Amniotic epithelial cell (primary cell): ENCODE measurements around the gene MCM10.

Experiments
- DNase-seq: peaks from one replicate; pipeline ENCODE4 v3.0.0-alpha.2; 2010; ENCODE audit warnings: low read depth

MCM10 gene

DNA sequence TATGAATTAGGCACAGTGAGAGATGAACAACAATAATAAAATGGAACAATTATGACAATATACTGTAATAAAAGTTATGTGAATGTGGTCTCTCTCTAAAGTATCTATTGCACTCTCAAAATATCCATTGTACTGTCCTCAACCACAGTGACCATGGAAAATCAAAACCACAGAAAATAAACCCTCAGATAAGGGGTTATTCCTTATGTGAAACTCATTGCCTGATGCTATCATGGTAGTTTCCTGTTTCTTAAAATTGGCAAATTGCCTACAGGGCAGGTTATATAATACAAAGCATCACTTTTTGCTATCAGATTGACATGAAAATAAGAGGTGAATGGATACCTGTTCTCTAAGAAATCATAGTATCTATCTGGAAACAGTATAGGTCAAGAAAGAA, 3.8 kb downstream of the MCM10 start:
- DNase-seq, result peak; percentile 24

DNA sequence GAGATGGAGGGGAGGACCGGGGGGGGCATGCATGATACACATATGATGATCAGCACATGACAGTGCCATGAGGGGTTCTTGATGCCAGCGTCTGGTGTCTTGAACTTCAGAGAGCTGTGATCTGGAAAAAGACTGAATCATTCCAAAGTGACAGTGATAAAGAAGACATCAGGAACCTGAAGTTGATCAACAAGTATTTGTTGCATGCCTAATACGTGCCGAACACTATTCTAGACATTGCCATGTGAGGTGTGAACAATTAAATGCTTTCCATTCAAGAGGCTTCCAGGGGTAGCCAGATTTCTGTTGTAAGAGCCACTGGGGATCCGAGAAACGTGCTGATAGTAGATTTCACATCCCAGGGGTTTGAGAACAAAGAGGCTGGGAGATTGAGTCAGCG, 6.2 kb downstream of the MCM10 start:
- no peak for DNase-seq

DNA sequence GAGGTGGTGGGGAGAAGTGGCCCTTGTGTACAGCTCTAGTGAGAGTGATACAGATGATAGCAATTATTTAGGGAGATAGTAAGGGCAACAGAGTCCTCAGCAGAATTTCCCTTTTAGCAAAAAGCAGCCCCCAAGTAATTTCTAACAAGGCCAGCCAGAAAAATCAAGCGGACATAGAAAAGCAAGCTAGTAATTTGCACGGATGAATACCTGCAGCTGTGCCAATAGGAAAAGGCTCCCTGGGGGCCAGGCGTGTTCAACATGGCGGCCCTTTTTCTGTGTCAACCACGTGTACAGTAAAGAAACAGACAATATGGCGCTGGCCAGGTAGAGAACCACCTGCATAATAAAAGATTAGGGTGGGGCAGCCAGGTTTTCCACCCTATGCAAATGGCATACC, 7.4 kb downstream of the MCM10 start:
- no peak for DNase-seq

DNA sequence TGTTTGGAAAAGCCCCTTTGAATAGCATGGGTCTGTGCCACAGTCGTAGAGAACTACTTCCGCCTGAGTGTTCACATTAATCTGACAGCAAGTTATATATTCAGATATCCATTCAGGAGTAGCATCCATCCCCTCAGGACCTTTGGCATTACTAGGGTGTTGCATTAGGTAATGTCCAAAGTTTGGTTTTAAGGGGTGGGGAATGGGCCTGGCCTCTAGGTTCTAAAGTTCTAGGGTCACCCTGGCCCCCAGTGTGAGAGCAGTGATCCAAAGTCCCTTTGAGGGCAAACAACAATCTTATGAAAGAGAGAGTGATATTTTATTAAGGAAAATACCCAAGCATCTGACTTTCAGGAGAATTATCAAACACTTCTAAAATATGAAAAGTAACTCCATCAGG, 12.3 kb downstream of the MCM10 start:
- DNase-seq, result no peak

DNA sequence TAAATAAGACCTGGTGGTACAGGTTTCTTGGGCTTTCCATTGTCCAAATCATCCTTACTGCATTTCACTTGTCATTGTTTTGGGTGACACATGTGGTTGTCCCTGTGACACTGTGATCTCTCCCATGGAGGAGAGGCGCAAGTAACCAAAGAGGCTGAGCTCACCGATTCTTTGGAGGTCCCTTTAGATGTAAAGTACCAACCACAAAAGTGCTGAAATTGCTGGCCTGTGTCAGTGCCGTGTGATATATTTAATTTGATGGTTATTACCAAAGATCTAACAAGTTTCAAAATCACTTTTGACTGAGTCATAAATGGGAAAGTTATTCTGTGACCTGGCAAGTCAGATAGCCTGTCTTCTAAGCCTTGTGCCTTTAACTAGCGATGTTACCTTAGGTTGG, 19.4 kb downstream of the MCM10 start:
- DNase-seq, result no peak

DNA sequence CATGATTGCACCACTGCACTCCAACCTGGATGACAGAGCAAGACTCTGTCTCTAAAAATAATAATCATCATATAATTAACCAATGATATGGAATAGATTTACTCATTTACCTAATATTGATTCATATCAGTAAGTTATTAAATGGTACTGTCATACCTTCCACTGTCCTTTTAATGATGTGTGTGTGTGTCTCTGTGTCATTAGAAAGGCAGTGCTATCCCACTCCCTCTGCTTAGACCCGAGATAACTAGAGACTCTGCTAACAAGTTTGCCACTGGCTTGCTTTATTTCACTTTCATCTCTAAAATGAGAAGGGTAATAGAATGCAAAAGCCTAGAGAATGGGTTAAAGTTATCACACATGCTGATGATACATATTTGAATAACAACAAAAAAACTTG, 21.1 kb downstream of the MCM10 start:
- no peak for DNase-seq

DNA sequence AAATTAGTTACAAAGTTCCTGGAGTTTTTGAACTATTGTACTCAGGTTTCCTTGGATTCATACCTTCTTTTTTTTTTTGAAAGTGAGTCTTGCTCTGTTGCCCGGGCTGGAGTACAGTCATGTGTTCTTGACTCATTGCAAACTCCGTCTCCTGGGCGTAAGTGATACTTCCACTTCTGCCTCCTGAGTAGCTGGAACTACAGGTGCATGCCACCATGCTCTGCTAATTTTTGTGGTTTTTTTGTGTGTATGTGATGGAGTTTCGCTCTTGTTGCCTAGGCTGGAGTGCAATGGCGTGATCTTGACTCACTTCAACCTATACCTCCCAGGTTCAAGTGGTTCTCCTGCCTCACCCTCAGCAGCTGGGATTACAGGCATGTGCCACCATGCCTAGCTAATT, 22.3 kb downstream of the MCM10 start:
- no peak for DNase-seq

DNA sequence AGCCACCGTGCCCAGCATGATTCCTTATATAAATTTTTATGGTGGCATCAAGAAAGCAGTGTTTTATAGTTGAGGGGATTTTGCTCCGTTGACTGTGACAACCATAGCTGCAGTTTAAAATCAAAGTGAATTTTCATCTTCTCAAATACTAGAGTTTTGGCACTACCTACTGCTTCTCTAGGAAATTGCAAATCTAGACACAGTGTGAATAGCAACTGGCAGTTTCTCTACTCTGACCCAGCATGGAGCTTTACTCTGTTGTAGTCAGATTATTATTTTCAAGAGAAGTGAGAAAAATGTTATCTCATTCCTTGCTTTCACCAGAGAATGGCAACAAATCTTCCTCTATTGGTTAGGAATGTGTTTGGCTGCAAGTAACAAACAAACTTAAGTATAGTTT, 22.9 kb downstream of the MCM10 start:
- DNase-seq, result no peak

DNA sequence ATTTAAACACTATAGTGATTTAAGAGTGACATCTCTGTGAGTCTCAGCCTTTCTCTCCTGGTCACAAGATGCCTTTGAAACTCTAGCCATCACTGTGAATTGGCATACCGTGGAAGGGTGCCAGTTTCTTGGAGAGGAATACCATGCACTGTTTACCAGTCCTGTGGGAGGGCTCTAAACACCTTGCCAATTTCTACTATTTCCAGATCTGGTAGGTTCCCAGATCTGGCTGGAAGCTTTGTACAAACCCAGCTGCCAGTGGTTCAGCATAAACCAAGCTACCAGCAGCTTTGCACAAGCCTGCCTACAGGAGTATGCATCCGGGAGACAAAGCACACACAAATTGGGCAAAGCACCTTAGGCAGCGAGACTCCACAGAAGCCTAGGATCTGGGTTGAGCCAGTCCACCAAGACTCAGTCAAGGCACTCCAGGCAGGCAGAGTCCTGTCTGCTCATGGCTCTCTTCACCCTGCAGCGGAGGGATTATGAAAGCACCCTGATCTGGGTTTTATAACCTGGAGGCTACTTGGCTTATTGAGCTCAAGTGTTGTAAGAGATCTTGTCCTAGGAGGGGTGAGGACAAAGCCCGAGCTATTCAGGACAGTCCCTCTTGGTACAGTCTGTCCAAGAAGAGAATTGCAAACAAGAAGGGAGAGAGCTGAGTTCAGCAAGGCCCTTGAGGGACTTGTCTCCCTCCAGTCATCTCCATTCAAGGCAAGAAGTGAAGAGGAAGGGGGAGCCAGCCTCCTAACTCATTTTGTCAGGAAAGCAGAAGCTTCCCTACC, 23.6 kb downstream of the MCM10 start:
- DNase-seq, result no peak

DNA sequence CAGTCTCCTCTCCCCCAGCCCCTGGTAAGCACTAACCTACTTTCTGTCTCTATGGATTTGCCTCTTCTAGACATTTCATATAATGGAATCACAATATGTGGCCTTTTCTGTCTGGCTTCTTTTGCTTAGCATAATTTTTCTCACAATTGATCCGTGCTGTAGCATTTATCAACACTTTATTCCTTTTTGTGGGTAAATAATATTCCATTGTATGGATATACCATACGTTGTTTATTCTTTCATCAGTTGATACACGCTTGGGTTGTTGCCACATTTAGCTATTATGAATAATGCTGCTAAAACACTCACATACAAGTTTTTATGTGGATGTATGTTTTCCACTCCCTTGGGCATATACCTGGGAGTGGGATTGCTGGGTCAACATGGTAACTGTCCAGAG, 25.8 kb downstream of the MCM10 start:
- no peak for DNase-seq

DNA sequence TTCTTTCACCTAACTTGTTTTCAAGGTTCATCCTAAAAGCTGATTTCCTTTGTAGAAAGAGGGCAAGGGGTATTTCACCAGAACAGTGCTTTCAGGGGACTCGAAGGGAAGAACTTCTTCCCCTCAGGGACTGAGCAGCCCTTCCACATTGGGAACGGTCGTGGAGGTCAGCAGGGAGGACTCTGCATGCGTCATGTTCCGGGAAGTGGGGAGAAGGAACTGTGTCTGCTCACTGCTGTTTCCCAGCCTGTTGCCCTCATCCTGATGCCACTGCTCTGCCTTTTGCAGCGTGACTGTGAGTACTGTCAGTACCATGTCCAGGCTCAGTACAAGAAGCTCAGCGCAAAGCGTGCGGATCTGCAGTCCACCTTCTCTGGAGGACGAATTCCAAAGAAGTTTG, 27.2 kb downstream of the MCM10 start:
- no peak for DNase-seq

DNA sequence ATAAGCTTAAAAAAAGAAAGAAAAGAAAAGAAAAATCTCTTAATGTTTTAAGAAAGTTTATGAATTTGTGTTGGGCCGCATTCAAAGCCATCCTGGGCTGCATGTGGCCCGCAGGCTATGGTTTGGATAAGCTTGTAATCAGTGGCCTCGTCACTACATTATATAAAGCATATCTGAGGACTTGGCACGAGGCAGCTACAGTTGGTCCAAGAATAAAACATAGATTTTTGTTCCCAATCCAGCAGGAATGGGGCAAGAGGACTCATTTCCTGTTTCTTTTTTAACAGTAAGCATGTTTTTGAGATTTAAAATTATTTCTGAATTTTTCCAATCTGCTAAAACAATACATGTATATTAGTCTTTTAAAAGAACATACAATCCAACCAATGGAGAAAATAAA, 28.6 kb downstream of the MCM10 start:
- DNase-seq, result no peak

DNA sequence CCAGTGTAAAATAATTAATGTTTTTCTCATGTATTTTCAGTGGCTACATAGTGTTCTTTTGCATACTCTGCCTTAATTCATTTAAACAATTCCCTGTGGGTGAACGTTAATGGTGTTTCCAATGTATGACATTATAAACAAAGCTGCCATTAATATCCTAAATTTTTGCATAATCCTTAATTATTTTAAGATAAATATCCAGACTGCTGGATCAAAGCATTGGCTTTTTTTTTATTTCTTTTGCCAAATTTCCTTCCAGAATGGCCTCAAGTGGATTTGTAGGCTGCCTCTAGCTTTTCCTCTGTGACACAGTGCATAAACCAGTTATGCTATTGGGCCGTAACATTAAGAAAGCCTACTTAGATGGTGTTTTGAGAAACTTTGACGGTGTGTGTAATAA, 29.5 kb downstream of the MCM10 start:
- DNase-seq, result no peak

DNA sequence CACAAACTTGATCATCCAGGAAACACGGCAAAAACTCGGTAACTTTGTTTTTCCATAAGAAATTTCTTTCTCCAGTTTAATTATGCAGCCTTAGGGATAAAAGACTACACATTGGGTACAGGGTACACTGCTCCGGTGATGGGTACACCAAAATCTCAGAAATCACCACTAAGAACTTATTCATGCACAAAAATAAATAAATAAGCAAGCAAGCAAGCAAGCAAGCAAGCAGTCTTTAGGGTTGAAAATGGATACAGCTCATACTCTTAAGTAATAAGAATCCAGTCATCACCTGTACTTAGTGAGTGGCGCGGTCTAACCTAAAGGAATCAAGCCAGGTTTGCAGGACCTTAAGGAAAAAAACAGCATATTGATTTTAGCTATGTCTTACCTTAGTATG, 30.0 kb downstream of the MCM10 start:
- DNase-seq, result no peak

DNA sequence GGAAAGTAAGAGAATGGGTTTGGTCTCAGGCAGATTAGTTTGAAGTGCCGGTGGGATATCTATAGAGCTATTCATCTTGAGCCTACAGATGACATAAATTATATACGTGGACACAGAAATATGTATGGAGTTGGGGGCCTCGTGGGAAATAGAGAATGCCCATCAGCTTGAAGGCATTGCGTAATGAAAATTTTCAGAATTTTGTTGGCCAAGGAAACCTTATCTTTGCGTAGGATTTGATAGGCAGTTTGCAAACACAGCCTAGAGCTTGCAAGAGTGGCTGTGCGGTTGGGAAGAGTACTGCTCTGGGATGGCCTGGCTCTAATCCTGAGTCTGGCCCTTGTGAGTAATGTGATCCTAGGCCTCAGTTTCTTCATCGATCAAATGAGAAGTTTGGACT, 32.3 kb downstream of the MCM10 start:
- DNase-seq, result peak; percentile 46

DNA sequence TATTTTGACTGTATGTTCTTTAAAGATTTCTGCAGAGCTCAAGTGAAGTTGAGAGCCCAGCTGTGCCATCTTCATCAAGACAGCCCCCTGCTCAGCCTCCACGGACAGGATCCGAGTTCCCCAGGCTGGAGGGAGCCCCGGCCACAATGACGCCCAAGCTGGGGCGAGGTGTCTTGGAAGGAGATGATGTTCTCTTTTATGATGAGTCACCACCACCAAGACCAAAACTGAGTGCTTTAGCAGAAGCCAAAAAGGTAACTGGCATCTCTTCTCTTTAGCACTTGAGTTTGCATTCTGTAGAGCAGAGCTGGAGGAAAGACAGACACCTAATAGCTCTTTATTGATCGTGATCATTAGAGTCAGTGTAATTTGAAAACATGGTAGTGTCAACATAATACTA, 33.7 kb downstream of the MCM10 start:
- no peak for DNase-seq

DNA sequence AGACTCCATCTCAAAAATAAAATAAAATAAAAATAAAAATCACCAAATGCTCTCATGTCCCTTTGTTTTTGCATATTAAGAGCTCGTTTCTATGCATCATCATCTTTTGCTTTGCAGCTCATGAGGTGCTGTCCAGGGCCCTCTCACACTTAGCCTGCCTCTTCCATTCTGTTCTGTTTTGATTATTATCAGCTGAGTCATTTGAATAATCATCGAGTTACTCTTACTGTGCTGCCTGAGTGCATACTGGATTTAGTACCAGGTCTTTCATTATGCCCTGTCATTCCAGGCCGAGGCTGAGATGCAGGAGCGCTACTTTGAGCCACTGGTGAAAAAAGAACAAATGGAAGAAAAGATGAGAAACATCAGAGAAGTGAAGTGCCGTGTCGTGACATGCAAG, 39.8 kb downstream of the MCM10 start:
- peak; percentile 73 for DNase-seq

DNA sequence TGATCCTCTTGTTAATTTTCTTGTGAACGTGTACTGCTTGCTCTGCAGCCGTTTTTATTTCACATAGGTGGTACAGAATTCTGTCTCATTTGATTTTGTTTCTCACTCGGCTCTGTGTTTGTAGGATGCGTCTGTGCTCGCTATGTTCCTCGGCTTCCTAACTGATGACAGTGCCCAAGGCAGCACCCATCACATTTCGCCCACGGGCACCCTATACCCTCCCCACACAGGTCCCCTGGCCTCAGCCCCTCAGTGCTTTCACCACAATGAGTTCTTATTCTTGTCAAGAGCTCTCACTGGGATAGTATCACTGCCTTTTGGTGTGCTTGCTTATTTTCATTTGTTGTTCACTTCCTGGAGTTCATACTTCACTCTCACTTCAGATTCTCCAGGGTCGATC, 44.7 kb downstream of the MCM10 start:
- no peak for DNase-seq

DNA sequence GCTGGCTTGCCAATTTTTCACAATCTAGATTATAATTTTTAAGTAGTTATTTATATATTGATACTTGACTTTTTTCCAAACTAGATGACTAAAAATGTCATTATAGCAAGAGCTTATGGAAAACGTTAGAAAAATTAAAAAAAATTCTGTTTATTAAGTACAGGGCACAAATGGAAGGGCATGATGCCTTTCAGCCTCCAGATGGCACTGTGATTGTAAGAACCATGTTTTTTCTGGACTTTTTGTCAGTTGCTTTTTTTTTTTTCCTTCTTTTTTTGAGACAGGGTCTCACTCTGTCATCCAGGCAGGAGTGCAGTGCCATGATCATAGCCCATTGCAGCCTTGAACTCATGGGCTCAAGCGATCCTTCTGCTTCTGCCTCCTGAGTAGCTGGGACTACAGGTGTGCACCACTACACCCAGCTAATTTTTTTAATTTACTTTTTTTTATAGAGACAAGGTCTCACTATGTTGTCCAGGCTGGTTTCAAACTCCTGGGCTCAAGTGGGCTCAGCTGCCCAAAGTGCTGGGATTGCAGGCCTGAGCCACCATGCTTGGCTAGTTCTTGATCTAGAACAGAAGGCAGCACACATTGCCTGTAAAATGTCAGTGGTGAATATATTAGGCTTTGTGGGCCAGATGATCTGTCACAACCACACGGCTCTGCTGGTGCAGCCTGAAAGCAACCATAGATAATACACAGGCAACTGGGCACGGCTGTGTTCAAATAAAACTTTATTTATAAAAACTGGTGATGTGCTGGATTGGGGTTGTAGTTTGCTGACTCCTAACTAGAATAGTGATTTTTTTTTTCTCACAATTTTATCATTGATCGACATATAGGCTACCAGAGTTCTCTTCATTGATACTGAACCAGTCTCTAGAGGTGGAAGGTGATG, 45.4 kb downstream of the MCM10 start:
- peak; percentile 53 for DNase-seq

DNA sequence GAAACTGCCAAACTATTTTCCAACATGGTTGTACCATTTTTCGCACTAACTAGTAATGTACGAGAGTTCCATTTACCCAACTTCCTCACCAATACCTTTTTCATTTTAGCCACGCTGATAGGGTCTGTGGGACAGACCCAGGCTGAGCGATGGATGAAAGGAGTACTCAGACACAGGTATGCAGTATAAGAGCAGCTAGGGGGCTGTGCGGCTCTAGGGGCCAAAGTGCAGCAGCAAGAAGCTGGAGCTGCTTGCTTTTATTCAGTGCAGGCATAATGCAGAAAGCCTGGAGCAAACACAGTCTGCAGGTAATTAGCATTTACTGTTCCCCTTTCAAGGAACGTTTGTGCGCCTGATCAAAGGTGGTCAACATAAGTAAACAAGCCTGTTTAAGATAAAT, 51.8 kb downstream of the MCM10 start:
- no peak for DNase-seq

DNA sequence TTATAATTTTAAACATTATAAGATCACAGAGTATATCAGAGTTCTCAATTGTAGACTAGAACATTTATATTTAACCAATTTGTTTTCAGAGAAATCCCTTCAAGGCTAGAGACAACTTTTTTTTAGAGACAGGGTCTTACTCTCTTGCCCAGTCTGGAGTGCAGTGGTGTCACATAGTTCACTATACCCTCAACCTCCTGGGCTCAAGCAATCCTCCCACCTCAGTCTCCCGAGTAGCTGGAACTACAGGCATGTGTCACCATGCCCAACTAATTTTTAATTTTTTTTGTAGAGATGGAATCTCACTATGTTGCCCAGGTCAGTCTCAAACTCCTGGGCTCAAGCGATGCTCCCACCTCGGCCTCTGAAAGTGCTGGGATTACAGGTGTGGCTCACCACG, 57.5 kb downstream of the MCM10 start:
- no peak for DNase-seq

DNA sequence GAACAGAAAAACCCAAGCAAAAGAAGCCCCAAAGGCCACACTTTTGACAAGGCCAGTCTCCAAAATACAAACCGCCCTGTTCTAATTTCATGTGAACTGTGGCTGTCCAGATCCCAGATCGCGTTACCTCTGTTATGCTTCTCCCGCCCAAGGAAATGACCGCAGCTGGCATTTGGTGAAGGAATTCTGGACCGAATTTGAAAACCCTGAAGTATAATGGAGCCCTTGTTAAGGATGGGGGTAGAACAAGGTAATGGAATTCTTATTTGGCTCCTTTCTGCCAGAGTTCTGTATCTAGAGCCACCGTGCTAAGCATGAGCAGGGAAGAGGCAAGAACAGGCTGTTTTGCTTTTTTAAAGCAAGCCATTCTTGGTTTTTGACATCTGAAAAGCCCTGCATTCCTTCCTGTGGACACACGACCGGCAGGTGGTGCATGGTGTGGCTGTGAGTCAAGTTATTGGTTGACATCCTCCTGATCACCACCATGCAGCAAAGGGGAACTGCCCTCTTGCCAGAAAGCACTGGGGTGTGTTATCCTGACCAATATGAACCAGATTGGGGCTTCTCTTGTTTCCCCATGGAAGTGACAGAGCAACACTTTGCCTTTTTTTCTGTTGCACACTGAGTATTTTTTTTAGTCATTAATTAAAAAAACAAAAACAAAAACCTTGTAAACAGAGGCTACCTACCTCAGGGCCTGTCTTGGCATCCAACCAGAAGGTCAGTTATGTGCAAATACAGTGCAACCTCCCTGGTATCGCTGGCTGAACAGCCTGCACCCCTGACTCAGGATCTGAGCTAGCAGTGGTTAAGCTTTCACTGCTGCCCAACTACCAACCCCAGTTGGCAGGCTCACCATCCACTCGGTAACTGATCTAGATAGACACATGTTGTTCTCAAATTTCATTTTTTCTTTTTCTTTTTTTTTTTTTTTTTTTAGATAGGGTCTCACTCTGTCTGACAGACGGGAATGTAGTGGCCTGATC, 58.6 kb downstream of the MCM10 start:
- no peak for DNase-seq
